Measurements from ENCODE around the gene SOS2. TPM values are rescaled to one million over a fixed set of nuclear protein-coding genes. Genes with fewer than 3 reads are reported as not detected.

Gene SOS2
- total RNA-seq, 1 experiment from 2014 or later, result 13.9 TPM

GRCh38 chr14:50088731-50089130 lies 142.6 kb downstream of the SOS2 start:
- no peaks in the 10 kb centered on the region for H3K27me3 Mint-ChIP-seq (ENCODE audit: insufficient read depth, unreplicated experiment)
- H3K9me3 ChIP-seq, result no peaks in the 10 kb centered on the region
- H3K4me3 ChIP-seq (ENCODE audit: low read depth, low read length), result no peak overlapping the region
- H3K4me3 Mint-ChIP-seq (ENCODE audit: unreplicated experiment), result no peak overlapping the region
- no peak for DNase-seq
- TF ChIP-seq CTCF (IDR thresholded peaks at IDR 0.05; ENCODE audit: insufficient read depth in 1 of 2, low read depth in 1 of 2, low read length in 1 of 2, severe bottlenecking in 1 of 2, unreplicated experiment in 1 of 2), result no peak
- H3K36me3 ChIP-seq (ENCODE audit: control insufficient read depth, insufficient read depth, low read length), result no peaks in the 10 kb centered on the region
- no peaks in the 10 kb centered on the region for H3K9me3 Mint-ChIP-seq (ENCODE audit: unreplicated experiment)
- POLR2A ChIA-PET, result interaction anchor here (0.5 kb wide), 1 partner anchor 223 kb away, joined by 3 read pairs; no protein-coding TSS in a partner anchor
- H3K4me1 ChIP-seq, result no peaks in the 10 kb centered on the region
- H3K36me3 Mint-ChIP-seq (ENCODE audit: insufficient read depth, unreplicated experiment), result no peaks in the 10 kb centered on the region
- BruUV-seq (replicated peaks), result no TSS peak
- CTCF ChIA-PET, result no interaction called here
- intact Hi-C loops (cut with micrococcal nuclease; ENCODE audit: unreplicated experiment), result no loop called here
- no peaks in the 10 kb centered on the region for H3K4me1 Mint-ChIP-seq (ENCODE audit: low read depth, unreplicated experiment)
- no peaks in the 10 kb centered on the region for H3K27me3 ChIP-seq (replicated peaks; ENCODE audit: control insufficient read depth, insufficient read depth, low read length)
- H3K27ac Mint-ChIP-seq (ENCODE audit: unreplicated experiment), result no peak overlapping the region

GRCh38 chr14:50088117-50088515 lies 143.3 kb downstream of the SOS2 start:
- no peak overlapping the region for H3K27ac Mint-ChIP-seq (ENCODE audit: unreplicated experiment)
- POLR2A ChIA-PET, result interaction anchor here (0.5 kb wide), 1 partner anchor 222 kb away, joined by 3 read pairs; no protein-coding TSS in a partner anchor

GRCh38 chr14:50087341-50088116 lies 143.8 kb downstream of the SOS2 start:
- no peak overlapping the region for H3K27ac Mint-ChIP-seq (ENCODE audit: unreplicated experiment)
- Histone ChIP-seq H3K27me3 (replicated peaks; ENCODE audit: control insufficient read depth, insufficient read depth, low read length) (no peaks in the 10 kb centered on the region), H3K36me3 (ENCODE audit: control insufficient read depth, insufficient read depth, low read length) (no peaks in the 10 kb centered on the region), H3K4me1 (no peaks in the 10 kb centered on the region), H3K4me3 (ENCODE audit: low read depth, low read length) (no peak overlapping the region), H3K9me3 (no peaks in the 10 kb centered on the region)
- H3K4me1 Mint-ChIP-seq (ENCODE audit: low read depth, unreplicated experiment), result no peaks in the 10 kb centered on the region
- no peaks in the 10 kb centered on the region for H3K27me3 Mint-ChIP-seq (ENCODE audit: insufficient read depth, unreplicated experiment)
- DNase-seq, result no peak
- no peaks in the 10 kb centered on the region for H3K36me3 Mint-ChIP-seq (ENCODE audit: insufficient read depth, unreplicated experiment)
- H3K9me3 Mint-ChIP-seq (ENCODE audit: unreplicated experiment), result no peaks in the 10 kb centered on the region
- H3K4me3 Mint-ChIP-seq (ENCODE audit: unreplicated experiment), result no peak overlapping the region
- no TSS peak for BruUV-seq (replicated peaks)
- ChIA-PET CTCF (no interaction called here), POLR2A (no interaction called here)
- no peak for TF ChIP-seq CTCF (IDR thresholded peaks at IDR 0.05; ENCODE audit: insufficient read depth in 1 of 2, low read depth in 1 of 2, low read length in 1 of 2, severe bottlenecking in 1 of 2, unreplicated experiment in 1 of 2)
- intact Hi-C loops (cut with micrococcal nuclease; ENCODE audit: unreplicated experiment), result no loop called here

More at GRCh38 chr14:50088117-50088515, 143.3 kb downstream of the SOS2 start:
- H3K9me3 Mint-ChIP-seq (ENCODE audit: unreplicated experiment), result no peaks in the 10 kb centered on the region
- H3K27me3 Mint-ChIP-seq (ENCODE audit: insufficient read depth, unreplicated experiment), result no peaks in the 10 kb centered on the region
- no TSS peak for BruUV-seq (replicated peaks)
- CTCF ChIA-PET, result no interaction called here
- Histone ChIP-seq H3K4me1 (no peaks in the 10 kb centered on the region), H3K27me3 (replicated peaks; ENCODE audit: control insufficient read depth, insufficient read depth, low read length) (no peaks in the 10 kb centered on the region), H3K4me3 (ENCODE audit: low read depth, low read length) (no peak overlapping the region), H3K9me3 (no peaks in the 10 kb centered on the region), H3K36me3 (ENCODE audit: control insufficient read depth, insufficient read depth, low read length) (no peaks in the 10 kb centered on the region)
- H3K4me1 Mint-ChIP-seq (ENCODE audit: low read depth, unreplicated experiment), result no peaks in the 10 kb centered on the region
- no peak for DNase-seq
- TF ChIP-seq CTCF (IDR thresholded peaks at IDR 0.05; ENCODE audit: insufficient read depth in 1 of 2, low read depth in 1 of 2, low read length in 1 of 2, severe bottlenecking in 1 of 2, unreplicated experiment in 1 of 2), result no peak
- no peak overlapping the region for H3K4me3 Mint-ChIP-seq (ENCODE audit: unreplicated experiment)
- no peaks in the 10 kb centered on the region for H3K36me3 Mint-ChIP-seq (ENCODE audit: insufficient read depth, unreplicated experiment)
- intact Hi-C loops (cut with micrococcal nuclease; ENCODE audit: unreplicated experiment), result no loop called here

Data from Caco-2 (cell line).